Measurements from ENCODE around the gene B3GALT2. TPM values are rescaled to one million over a fixed set of nuclear protein-coding genes. Genes with fewer than 3 reads are reported as not detected.

B3GALT2 gene
- total and polyA plus RNA-seq, 2 of the 13 experiments (the other 11 are each of a cell fraction or from before 2014, with no cell fraction given) = not detected

- 86% methylated on average over 7 of the region's 7 CpGs for WGBS (ENCODE audit: low lambda C conversion rate)
- BruUV-seq (replicated peaks) = no TSS peak
- in situ Hi-C loops (cut with HindIII; ENCODE audit: extremely low pct_ligation_motif_present, low pct_unique_long_range_greater_than_20kb) = no loop called here
- intact Hi-C loops (cut with micrococcal nuclease; ENCODE audit: unreplicated experiment) = no loop called here
- Histone ChIP-seq H3K9ac (ENCODE audit: insufficient read depth, low read depth, low read length) (no peak overlapping the region), H3K36me3 (replicated peaks in 1 of 2; ENCODE audit: control insufficient read depth in 1 of 2, insufficient read depth in 2 of 2, low read length in 2 of 2) (peaks cover 3 to 72% of the 10 kb centered on the region in 2 experiments; a peak in 4 of 5 replicates), H3K9me3 (ENCODE audit: low read length) (no peaks in the 10 kb centered on the region), H3K4me2 (ENCODE audit: low read depth, low read length) (no peak overlapping the region), H4K20me1 (ENCODE audit: insufficient read depth, low read length) (no peaks in the 10 kb centered on the region), H3K27me3 (ENCODE audit: control insufficient read depth in 1 of 2, insufficient read depth in 2 of 2, low read length in 2 of 2) (no peaks in the 10 kb centered on the region), H3K4me3 (replicated peaks in 1 of 3; ENCODE audit: insufficient read depth in 1 of 3, low read depth in 2 of 3, low read length in 3 of 3) (no peak overlapping the region), H2AFZ (ENCODE audit: low read length) (no peak overlapping the region), H3K4me1 (ENCODE audit: insufficient read depth, low read length) (no peaks in the 10 kb centered on the region), H3K27ac (ENCODE audit: extremely low read length, insufficient read depth, low read length) (no peak overlapping the region), H3K79me2 (ENCODE audit: insufficient read depth, low read length) (no peaks in the 10 kb centered on the region)
- FAIRE-seq = no peak
- ChIA-PET POLR2A (no interaction called here), CTCF (ENCODE audit: low intra/inter-chr PET ratio, low total read pairs) (no interaction called here)
- no peak for TF ChIP-seq TBL1XR1 (IDR thresholded peaks at IDR 0.05; ENCODE audit: borderline replicate concordance, low read length, partially characterized antibody)
- no peak for TF ChIP-seq ZNF761 (CRISPR knock-in tag; conservative IDR thresholded peaks at IDR 0.05)
- no peak for TF ChIP-seq HIC2 (CRISPR knock-in tag; IDR thresholded peaks at IDR 0.05; ENCODE audit: low read depth)
- TF ChIP-seq JUNB (CRISPR knock-in tag; IDR thresholded peaks at IDR 0.05; ENCODE audit: borderline replicate concordance) = no peak
- TF ChIP-seq CHD2 (IDR thresholded peaks at IDR 0.05; ENCODE audit: low read depth, low read length) = no peak
- TF ChIP-seq GTF2F1 (IDR thresholded peaks at IDR 0.05; ENCODE audit: low read length) = no peak
- no peak for TF ChIP-seq IRF2 (CRISPR knock-in tag; IDR thresholded peaks at IDR 0.05)
- no peak for TF ChIP-seq ZNF713 (CRISPR knock-in tag; IDR thresholded peaks at IDR 0.05)
- no peak for TF ChIP-seq KDM1A (CRISPR knock-in tag; IDR thresholded peaks at IDR 0.05)
- TF ChIP-seq RORA (CRISPR knock-in tag; IDR thresholded peaks at IDR 0.05) = no peak
- DNase-seq (ENCODE audit: low spot score) = no peak
- no peak for ATAC-seq
Measured at GRCh38 chr1:193140254-193140653, 46.2 kb downstream of the B3GALT2 start.

All from HepG2 (cell line).